Activated CD8-positive, alpha-beta T cell treated with anti-CD3 and anti-CD28 coated beads for 36 hours (primary cell): ENCODE measurements around the gene OSGIN1. TPM values are rescaled to one million over a fixed set of nuclear protein-coding genes. Genes with fewer than 3 reads are reported as not detected.

Experiments
- ATAC-seq: fragments of 200-7000 bp; cut with Tn5 transposase; one replicate; pipeline ENCODE4 v1.10.0; 2021; ENCODE audit warnings: mild to moderate bottlenecking, moderate library complexity
- CTCF ChIA-PET: fragments of 350-600 bp; sonication (Branson Sonifier 250); formaldehyde crosslinking; loops from one replicate; lab custom pipeline; 2021; ENCODE audit warnings: antibody characterized with exemption; lab: Charles Lee
- POLR2A ChIA-PET: fragments of 350-600 bp; sonication (Branson Sonifier 250); formaldehyde crosslinking; loops from one replicate; lab custom pipeline; 2021; ENCODE audit warnings: antibody characterized with exemption; lab: Charles Lee
- DNase-seq: peaks from one replicate; pipeline ENCODE4 v3.0.0-alpha.2; 2020
- H3K27ac Mint-ChIP-seq: one replicate; pipeline ENCODE4 v1.8.0; 2021; ENCODE audit warnings: mild to moderate bottlenecking, mixed read lengths
- H3K27me3 Mint-ChIP-seq: one replicate; pipeline ENCODE4 v1.8.0; 2021; ENCODE audit warnings: mixed read lengths
- H3K36me3 Mint-ChIP-seq: one replicate; pipeline ENCODE4 v1.8.0; 2021; ENCODE audit warnings: low read depth, mixed read lengths
- H3K4me1 Mint-ChIP-seq: one replicate; pipeline ENCODE4 v1.8.0; 2021; ENCODE audit warnings: low read depth, mixed read lengths
- H3K4me3 Mint-ChIP-seq: one replicate; pipeline ENCODE4 v1.8.0; 2021; ENCODE audit warnings: mild to moderate bottlenecking, moderate library complexity, mixed read lengths
- H3K9me3 Mint-ChIP-seq: one replicate; pipeline ENCODE4 v1.8.0; 2021; ENCODE audit warnings: mixed read lengths
- CTCF ChIP-seq: fragments of 200-600 bp; IDR thresholded peaks from one replicate; pipeline ENCODE4 v1.8.0; 2022; ENCODE audit warnings: antibody characterized with exemption, mild to moderate bottlenecking
- intact Hi-C: fragments of 100-400 bp; cut with micrococcal nuclease; formaldehyde crosslinking; loops from one replicate; pipeline ENCODE4 v1.10.0; 2022
- total RNA-seq, 2 experiments: library from RNA; stranded (reverse); gene quantifications; one replicate each; pipeline ENCODE4 v1.2.3, GENCODE V29; 2021

OSGIN1 gene
- total RNA-seq, 2 experiments from 2014 or later: 0.56 to 0.67 TPM

- TF ChIP-seq CTCF: no peak
- H3K4me1 Mint-ChIP-seq: peaks cover 3% of the 10 kb centered on the region
- no peak overlapping the region for H3K27ac Mint-ChIP-seq
- ChIA-PET POLR2A (no interaction called here), CTCF (no interaction called here)
- H3K9me3 Mint-ChIP-seq: no peaks in the 10 kb centered on the region
- ATAC-seq (no peak), DNase-seq (no peak)
- H3K4me3 Mint-ChIP-seq: no peak overlapping the region
- H3K36me3 Mint-ChIP-seq: peaks cover 14% of the 10 kb centered on the region
- intact Hi-C loops: no loop called here
- no peaks in the 10 kb centered on the region for H3K27me3 Mint-ChIP-seq
Observed at GRCh38 chr16:83907631-83908250, 45.3 kb upstream of the OSGIN1 start.

- Mint-ChIP-seq H3K36me3 (peaks cover 18% of the 10 kb centered on the region), H3K9me3 (no peaks in the 10 kb centered on the region), H3K4me1 (no peaks in the 10 kb centered on the region), H3K27me3 (no peaks in the 10 kb centered on the region), H3K4me3 (no peak overlapping the region), H3K27ac (no peak overlapping the region)
- CTCF ChIA-PET: no interaction called here
- no peak for TF ChIP-seq CTCF
- intact Hi-C loops: no loop called here
- no peak for DNase-seq
- POLR2A ChIA-PET: no interaction called here
- no peak for ATAC-seq
Observed at GRCh38 chr16:83908798-83909197, 44.2 kb upstream of the OSGIN1 start.

GRCh38 chr16:83911290-83911689 lies 41.8 kb upstream of the OSGIN1 start:
- Mint-ChIP-seq H3K36me3 (peaks cover 23% of the 10 kb centered on the region), H3K27me3 (no peaks in the 10 kb centered on the region)
- intact Hi-C loops: no loop called here

GRCh38 chr16:83912519-83913244 lies 40.4 kb upstream of the OSGIN1 start:
- peaks cover 25% of the 10 kb centered on the region for H3K36me3 Mint-ChIP-seq
- no peak for ATAC-seq
- POLR2A ChIA-PET: interaction anchor here (1.1 kb wide), 1 partner anchor 9 kb away, joined by 3 read pairs; no protein-coding TSS in a partner anchor
- no peaks in the 10 kb centered on the region for H3K9me3 Mint-ChIP-seq
- TF ChIP-seq CTCF: no peak
- no peak overlapping the region for H3K27ac Mint-ChIP-seq
- H3K4me1 Mint-ChIP-seq: no peaks in the 10 kb centered on the region
- intact Hi-C loops: no loop called here
- H3K27me3 Mint-ChIP-seq: no peaks in the 10 kb centered on the region
- H3K4me3 Mint-ChIP-seq: no peak overlapping the region
- CTCF ChIA-PET: interaction anchor here (0.9 to 1.2 kb wide), 3 partner anchors 86 to 274 kb away, joined by 3 read pairs; partner anchors contain the start of gene TAF1C
- no peak for DNase-seq

More at GRCh38 chr16:83911290-83911689, 41.8 kb upstream of the OSGIN1 start:
- TF ChIP-seq CTCF: no peak
- POLR2A ChIA-PET: no interaction called here
- no peaks in the 10 kb centered on the region for H3K9me3 Mint-ChIP-seq
- DNase-seq: no peak
- no peak overlapping the region for H3K4me3 Mint-ChIP-seq
- CTCF ChIA-PET: interaction anchor here (0.9 to 1.3 kb wide), 4 partner anchors 13 to 276 kb away, joined by 3 to 4 read pairs (median 3); partner anchors contain the start of gene TAF1C
- H3K27ac Mint-ChIP-seq: no peak overlapping the region
- no peak for ATAC-seq
- H3K4me1 Mint-ChIP-seq: no peaks in the 10 kb centered on the region

GRCh38 chr16:83913245-83913633 lies 39.8 kb upstream of the OSGIN1 start:
- ChIA-PET POLR2A (interaction anchor here (1.1 kb wide), 1 partner anchor 8 kb away, joined by 3 read pairs; no protein-coding TSS in a partner anchor), CTCF (interaction anchor here (1.2 kb wide), 1 partner anchor 87 kb away, joined by 3 read pairs; no protein-coding TSS in a partner anchor)
- no peak for DNase-seq
- H3K36me3 Mint-ChIP-seq: peaks cover 30% of the 10 kb centered on the region
- no peak for TF ChIP-seq CTCF
- no peaks in the 10 kb centered on the region for H3K27me3 Mint-ChIP-seq
- no peaks in the 10 kb centered on the region for H3K4me1 Mint-ChIP-seq
- ATAC-seq: no peak
- no peaks in the 10 kb centered on the region for H3K9me3 Mint-ChIP-seq
- H3K27ac Mint-ChIP-seq: no peak overlapping the region
- intact Hi-C loops: no loop called here
- H3K4me3 Mint-ChIP-seq: no peak overlapping the region
